NK-92 (cell line): Measurements from ENCODE around the gene FHDC1.

Source experiments
- DNase-seq: peaks from one replicate; lab custom pipeline; 2025; ENCODE audit not compliant: unreplicated experiment; lab: John Stamatoyannopoulos, UW

Gene FHDC1

DNA sequence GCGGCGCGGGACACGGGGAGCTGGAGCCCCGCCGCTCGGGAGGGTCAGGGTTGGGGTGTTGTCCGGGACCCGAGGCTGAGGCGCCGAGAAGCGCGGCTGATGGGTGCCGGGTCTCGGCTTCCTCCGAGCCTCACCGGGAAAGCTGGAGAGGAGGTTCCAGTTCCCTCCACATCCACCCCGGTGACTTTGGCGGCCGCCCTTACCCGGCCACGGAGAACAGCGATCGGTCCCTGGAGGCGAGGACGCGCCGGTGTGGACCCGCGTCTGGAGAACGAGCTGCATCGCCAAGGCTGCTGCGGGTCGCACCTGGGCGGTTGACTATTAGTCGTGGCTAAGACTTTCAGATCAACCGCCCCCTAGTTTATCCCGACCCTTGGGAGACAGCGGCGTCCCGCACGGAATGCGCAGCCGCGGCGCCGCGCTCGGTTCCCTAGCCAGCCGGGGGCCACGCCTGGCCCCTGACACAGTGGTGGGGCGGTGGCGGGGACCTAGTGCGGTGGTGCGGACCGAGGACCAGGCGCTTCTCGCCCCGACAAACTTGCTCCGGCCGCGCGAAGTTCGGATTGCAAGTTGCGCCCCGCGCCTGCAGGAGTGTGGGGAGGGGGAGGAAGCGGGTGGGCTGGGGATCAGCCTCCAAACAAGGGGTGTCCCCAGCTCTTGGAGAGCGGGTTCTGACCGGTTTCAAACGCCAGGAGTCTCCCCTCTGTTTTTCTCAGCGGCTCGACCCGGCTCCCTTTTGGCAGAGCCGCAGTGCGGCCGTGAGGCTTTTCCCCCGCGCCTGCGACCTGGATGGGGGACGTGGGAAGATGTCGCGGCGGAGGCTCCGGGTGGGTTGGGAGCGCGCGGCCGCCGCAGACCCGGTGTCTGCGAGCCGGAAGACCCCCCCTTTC lies 568 bp downstream of the FHDC1 start:
- no peak for DNase-seq

DNA sequence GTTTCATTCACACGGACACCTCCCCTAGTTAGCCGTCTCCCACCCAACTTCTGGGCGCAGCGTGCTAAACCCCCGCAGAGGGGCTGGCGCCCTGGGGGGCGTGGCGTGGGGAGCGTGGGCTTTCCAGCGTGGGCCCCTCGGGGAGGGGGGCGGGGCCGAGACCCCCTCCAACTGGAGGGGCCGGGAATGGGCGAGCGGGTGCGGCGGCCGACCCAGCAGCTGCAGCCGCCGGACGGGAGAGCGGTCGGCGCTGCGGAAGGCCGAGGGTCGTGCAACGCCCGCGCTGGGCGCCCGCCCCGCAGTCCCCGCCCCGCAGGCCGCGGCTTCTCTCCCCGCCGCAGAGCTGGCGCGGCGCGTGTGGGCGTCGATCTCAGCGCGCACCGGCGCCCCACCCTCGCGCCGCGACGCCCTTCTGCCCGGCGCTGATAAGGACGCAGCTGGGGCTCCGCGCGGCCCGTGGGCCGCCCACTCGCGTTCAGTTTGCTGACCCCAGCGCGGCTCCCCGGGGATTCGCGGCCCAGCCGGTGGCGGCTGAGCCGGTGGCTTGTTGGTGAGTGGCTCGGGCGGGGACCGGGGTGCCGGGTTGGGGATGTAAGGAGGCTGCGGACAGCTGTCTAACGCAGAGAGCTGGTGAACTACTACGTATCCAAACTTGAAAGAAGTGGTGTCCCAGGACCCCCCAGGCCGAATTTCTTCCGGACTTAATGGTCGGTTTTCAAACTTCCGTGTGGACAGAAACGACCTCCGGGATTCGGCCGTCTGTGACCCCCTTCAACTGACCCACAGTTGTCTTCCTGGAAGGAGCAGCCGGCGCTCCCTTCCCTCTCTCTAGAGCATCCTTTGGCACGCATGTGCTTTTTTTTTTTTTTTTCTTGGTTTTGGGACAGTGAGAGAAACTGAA lies 1.5 kb downstream of the FHDC1 start:
- no peak for DNase-seq

DNA sequence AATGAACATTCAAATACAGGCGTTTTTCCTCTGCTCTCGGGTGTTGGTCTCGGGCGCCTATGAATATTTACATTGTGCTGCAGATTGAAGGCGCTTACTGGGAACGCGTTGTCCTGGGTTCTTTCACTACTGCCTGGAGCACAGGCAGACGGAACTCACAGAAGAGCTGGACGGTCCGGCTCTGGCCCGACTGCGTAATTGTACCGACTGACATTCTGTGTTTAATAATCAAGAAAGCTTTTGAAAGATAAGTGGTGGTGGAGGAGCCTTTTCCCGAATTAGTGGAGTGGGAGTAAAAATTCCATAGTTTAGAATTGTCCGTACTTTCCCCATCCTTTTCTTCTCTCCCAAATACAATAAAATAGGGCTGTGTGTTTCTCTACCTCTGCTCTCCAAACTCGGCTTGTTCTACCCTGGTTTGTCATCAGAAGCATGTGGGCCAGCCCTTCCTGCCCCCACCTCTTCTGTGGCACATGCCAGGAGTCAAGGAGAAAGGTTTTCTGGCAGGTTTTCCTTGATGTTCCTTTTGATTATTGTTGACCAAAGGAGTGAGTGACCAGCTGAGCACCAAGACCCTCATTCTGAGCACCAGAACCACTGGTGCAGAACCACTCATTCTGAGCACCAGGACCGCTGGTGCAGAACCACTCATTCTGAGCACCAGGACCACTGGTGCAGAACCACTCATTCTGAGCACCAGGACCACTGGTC lies 2.3 kb downstream of the FHDC1 start:
- no peak for DNase-seq

DNA sequence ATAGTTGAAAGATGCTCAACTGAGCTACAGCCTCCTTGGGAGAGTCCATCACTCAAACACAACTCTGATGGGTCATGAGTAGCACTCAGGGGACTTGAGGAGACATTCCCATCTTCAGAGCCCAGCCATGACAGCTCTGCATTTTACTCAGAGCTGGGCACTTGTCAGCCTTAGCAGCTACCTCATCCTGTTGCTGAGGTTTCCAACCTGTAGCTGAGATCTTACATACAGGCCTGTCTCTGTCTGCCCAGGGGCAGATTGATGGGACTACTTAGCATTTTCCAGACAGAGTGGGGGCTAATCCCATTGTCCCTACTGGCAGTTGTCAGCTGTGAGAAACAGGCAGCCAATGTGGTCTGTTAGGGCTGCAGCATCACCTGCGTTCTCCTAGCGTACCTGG lies 3.5 kb downstream of the FHDC1 start:
- DNase-seq: no peak

DNA sequence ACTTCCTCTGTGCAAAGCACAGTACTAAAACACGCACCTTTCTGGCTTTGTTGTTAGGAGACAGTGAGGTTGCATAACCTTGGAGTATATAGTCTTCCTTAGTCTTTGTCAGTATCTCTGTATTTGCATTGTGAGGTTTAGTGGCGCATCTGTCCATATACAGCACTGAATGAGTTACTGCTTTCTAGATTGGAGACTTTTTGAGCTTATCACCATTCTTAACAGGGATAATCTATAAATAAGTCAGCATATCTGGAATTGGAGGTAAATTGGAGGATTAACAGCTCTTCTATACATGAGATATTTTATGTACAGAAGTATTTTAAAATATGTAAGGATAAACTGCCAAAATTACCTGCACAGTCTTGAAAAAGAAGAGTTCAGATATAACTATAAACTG lies 4.3 kb downstream of the FHDC1 start:
- no peak for DNase-seq

DNA sequence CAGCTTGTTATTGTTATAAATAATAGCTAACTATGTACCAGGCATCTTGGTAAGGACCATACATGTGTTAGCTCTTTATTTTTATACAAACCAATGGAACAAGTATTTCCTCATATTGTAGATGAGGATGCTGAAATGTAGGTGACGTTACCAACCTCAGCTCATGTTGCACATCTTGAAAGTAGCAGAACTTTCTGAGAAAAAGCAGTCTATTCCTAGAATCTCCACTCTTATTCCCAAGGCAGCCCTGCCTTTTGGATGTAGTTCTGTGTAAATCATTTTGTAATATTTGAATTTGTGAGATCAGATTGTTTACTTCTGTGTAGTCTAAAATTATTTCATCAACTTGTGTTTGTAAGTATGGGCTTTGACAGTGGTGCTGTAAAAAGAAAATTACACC lies 5.3 kb downstream of the FHDC1 start:
- no peak for DNase-seq

DNA sequence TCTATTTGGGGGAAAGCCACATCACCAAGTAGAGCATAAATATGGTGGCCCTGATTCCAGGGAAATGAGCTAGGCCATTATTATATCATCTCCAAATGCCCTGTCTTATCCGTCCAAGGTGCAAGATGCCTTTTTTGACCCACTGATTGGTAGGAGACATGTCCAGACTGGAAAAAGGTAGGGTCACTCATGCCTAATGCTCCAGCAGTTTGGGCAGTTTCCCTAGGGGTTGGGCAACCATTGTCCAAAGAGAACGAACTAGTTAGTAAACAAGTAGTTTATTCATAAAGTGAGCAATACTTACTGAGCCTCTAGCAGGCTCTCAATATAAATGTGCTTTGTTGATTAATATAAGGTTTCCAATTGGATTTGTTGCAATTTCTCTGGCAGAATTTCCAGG lies 6.2 kb downstream of the FHDC1 start:
- DNase-seq: no peak

DNA sequence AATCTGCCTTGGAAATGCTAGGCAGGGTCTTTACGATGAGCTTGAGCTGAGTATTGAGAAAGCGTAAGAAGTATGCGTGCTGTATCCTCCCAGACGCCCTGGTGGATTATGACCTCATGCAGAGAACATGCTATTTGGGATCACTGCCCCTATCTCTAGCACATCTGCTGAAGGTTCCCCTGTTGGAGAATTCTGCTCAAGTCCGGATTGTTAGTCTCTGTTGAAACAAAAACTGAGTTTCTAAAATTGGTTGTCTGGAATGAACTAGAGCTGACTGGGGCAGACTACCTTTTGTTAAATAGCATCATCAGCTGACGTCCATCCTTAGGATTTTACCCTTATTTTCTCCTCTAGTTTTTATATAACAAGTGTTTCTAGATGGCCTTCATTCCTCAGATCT lies 7.5 kb downstream of the FHDC1 start:
- no peak for DNase-seq

DNA sequence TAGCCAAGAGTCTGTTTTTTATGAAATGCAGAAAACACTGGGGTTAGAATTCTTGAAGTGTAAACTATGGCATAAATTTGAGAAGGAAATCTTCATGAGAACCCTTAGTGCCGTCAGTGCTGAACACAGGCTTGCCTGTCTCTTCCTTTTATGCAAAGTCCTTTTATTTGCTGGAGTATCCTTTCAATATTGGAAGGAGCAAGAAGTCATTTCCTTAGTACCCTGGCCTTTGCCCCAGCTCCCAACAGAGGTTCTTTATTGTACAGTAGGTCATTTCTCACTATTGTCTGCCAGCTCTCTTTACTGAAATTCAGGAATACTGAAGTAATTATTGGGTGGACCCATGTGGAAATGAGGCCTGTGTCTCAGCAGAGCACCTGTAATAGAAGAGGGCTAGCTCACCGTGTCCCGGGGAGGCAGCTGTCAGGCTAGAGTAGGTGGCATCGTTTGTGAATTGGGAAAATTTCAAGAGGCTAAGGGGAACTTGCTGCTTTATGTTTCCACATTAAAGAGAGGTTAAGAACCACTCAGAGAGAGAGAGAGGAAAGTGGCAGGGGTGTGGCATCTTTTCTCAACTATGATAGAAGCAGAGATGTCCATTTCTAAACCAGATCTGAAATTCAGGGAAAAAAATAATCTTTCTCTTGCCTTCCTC lies 8.7 kb downstream of the FHDC1 start:
- no peak for DNase-seq

DNA sequence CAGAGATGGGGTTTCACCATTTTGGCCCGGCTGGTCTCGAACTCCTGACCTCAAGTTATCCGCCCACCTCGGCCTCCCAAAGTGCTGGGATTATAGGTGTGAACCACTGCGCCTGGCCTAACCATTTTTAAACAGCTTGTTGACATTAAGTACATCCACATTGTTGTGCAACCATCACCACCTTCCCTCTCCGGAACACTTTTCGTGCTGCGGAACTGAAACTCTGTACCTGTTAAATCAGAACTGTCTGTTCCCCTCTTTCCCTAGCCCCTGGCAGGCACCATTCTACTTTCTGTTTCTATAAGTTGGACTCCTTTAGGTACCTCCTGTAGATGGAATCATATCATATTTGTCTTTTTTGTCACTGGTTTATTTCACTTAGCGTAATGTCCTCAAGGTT lies 9.5 kb downstream of the FHDC1 start:
- DNase-seq: no peak

DNA sequence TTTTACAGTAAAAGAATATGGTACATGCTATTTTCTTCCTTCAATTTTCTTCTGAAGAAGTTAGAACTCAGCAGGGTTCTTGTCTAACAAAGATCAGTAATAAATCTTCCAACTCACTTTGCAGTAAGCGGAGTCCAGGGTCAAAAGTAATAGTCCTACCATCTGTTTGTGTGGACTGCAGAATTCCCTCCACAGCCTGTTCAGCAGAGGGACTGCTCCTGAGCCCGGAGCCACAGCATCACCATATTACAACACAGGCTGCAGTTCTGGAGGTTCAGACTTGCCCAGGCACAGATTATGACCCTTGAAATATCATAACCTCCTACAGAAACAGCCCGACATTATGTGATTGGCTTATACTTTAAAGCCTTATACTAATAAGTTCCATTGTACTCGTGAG lies 10.3 kb downstream of the FHDC1 start:
- DNase-seq: no peak

DNA sequence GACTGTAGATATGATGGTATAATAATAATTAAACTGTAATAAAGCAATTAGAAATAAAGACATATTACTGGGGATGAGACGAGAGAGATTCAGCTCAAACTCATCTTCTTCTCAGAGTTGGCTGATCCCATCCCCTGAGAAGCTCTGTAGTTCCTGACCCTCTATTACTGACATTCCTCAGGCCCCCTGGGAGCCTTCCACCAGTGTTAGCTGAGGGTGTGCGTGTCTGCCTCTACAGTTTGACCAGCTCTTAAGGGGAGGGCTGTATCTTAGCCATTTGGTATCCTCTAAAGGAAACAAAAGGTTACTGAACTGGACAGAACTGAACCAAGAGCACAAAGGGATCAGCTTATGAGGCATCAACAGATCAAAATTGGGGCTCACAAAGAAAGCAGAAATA lies 11.2 kb downstream of the FHDC1 start:
- no peak for DNase-seq

DNA sequence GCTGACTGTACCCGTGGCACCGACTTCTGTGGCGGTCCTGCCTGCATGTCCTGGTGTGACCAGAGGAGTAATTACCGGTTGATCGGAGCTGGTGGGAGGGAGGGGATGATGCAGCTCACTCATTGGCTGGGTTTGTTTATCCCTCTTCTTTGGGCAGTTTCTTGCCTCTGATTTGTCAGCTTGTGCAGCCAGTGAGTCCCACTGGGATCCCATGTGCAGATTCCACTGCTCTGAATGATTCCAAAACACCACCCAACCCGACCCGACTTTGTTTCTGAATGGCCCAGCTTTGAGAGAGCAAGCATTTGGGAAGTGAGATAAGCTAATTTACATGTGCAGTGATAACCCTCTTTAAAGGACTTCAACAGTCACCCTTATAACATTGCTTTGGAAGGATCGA lies 13.8 kb downstream of the FHDC1 start:
- no peak for DNase-seq

DNA sequence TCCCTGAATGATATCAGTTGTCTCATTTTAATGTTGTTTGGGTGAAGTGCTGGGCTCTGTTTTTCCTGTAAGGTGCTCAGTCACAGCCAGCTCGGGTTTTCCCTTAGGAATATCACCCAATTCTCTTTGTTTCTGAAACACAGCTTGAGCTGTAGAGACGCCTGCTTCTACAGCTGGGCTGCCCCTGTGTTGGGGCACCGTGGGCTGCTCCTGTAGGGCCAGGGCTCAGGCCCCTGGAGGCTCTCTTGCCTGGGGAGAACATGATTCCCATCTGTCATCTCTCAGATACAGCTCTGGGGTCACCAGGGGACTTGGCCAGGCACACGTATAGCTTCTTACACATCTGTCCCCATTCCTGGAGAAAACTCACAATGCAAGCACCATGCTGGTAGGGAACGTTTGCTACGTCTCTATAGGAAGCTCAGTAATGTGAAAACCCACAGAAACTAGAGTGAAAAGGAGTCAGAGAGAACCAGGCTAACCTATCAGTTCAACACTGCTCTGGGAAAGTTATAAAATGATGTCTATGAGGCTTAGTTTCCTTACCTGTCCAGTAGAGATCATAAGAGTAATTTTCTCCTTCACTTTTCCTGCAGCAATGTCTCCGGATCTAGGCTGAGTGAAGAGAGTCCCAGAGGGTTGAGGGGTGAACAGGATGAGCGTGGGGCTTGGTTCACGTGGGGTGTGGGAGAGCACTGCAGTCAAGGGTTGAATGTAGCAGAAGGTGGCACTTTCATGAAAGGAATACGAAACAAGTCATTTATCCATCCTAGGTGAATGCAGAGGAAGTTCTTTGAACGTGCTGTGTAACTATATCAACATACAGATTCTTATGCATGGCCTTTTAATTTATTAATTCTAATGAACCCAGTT lies 14.5 kb downstream of the FHDC1 start:
- DNase-seq: no peak

DNA sequence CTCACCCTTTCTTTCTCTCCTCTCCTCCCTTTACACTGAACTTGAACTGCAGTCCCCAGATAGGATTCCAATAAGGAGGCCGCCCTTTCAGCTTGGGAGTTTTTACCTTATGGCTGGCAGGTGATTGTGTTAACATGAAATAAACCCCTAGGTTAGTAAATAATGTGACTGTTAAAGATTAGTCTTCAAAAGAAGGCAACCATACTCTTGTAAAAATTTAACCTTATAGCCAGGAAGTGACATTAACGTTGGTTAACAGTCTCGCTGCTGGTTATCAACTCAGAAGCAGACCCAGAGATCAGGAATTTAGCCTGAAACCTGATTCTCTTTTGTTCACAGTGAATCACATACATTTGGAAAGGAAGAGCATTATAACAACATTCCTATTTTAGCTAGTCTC lies 15.2 kb downstream of the FHDC1 start:
- no peak for DNase-seq

DNA sequence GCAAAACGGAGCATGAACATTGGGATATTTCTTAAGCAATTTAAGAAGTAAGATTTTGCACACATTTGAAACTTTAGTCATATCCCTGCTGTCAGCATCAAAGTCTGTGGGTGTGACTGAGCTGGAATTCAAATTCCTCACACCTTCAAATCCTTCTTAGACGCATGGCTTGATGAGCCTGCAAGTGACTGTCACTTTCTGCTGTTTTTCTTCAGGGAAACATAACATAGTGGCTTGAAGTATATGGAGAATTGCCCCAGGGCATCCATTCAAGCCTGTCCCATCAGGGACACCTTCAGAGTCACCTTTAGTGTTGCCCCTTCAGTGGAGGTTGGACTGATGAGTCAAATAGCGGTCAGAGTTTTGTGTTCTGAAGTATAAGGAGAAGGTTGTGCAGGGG lies 17.4 kb downstream of the FHDC1 start:
- no peak for DNase-seq

DNA sequence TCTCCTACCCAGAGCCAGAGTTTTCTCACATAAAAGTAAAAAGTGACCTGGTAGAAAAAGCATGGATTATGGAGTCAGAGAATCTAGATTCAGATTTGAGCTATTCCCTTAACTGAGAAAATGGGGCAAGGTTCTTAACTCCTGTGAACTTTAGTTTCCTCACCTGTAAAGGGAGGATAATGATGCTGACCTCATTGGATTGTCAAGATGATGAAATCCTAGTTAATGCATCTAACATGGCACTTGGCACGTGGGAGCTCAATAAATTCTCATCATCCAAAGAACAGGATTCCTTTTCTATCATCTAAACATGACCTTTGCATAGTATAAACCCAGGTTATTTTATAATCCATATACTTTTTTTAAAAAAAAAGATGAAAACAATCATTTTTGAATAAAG lies 18.6 kb downstream of the FHDC1 start:
- DNase-seq: no peak

DNA sequence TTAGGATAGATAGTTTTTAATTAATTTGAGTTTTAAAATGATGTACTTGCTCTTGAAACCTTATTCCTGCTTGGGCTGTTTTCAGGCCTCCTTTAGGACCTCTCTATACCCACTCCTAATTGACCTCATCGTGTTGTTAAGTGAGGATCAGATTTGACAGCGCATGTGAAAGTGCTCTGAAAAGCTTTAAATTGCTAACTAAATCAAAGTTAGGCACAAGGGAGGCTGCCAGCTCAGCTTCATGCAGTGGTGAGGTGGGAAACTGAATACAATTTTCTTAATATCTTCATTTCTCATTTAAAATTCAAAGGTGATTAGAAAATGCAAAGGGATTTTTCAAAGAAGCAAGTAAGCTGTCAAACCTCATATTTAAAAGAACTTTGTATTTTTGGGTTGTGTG lies 20.0 kb downstream of the FHDC1 start:
- DNase-seq: no peak

DNA sequence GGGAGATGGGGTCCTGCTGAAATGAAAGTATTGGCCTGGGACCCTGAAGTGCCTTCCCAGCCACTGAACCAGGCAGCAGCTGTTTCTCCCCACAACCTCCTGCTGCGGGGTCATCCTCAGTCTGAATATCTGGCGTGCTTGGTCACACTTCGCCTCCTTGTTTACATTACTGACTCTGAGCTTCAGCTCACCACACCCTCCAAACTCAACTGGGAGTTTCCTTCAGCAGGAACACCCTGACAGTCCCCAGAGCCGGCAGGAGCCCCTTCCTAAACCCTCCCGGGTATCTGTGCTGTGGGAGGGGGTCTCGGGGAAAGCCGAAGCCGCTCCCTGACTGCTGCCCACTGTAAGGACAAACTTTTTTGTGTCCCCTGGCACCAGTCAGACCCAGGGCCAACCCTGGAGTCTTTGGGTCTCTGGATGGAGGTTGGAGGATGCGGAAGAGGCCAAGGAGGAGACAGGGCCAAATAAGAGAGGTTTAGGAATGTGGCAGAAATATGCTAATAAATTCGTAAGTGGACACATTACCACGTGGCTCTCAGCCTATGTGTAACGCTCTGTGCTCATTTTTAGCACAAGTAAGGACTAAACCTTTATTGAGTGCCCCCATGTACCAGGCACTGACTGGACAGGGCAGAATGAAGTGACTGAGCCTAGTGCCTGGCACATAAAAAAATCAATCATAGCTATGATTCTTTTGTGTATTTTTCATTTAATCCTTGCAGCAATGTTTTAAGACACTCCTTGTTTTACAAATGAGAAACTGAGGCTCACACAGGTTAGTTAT lies 20.7 kb downstream of the FHDC1 start:
- no peak for DNase-seq
